Testis (tissue), 2 donors: ENCODE data around the gene KIF2C.

Source experiments
- CTCF ChIP-seq, 3 experiments: fragments of 450-650 bp in 2 of 3; fragments of 200-600 bp in 1 of 3; sonication (generic) in 1 of 3; IDR thresholded peaks; one replicate each; pipeline ENCODE4 v1.5.1; 2016 to 2019; ENCODE audit warnings: antibody characterized with exemption in 3 of 3, mild to moderate bottlenecking in 2 of 3, moderate library complexity in 1 of 3
- POLR2A ChIP-seq: fragments of 450-650 bp; IDR thresholded peaks from one replicate; pipeline ENCODE4 v1.6.1; 2017; ENCODE audit warnings: antibody characterized with exemption, mild to moderate bottlenecking, moderate library complexity

- TF ChIP-seq POLR2A (no peak), CTCF (IDR thresholded peaks at IDR 0.05) (no peak)
Observed at GRCh38 chr1:44775930-44776729, 36.5 kb downstream of the KIF2C start.
